Trophoblast cell (in vitro differentiated cells and primary cell): ENCODE data around the gene CFAP100. TPM values are rescaled to one million over a fixed set of nuclear protein-coding genes. Genes with fewer than 3 reads are reported as not detected.

ENCODE experiments used
- DNase-seq, 2 donors: peaks; one replicate each; pipeline ENCODE4 v3.0.0-alpha.2; 2016
- H2AFZ ChIP-seq: 2 replicates; pipeline ENCODE4 v1.6.1; 2013; ENCODE audit warnings: low read length, moderate library complexity, mild to moderate bottlenecking; ENCODE audit not compliant: insufficient read depth, poor library complexity
- H2AK5ac ChIP-seq: 2 replicates; pipeline ENCODE4 v1.6.1; 2013; ENCODE audit warnings: mild to moderate bottlenecking, low read length
- H2BK120ac ChIP-seq: 2 replicates; pipeline ENCODE4 v1.6.1; 2013; ENCODE audit warnings: low read length, mild to moderate bottlenecking, moderate library complexity; ENCODE audit not compliant: insufficient read depth, poor library complexity
- H2BK12ac ChIP-seq: 2 replicates; pipeline ENCODE4 v1.6.1; 2013; ENCODE audit warnings: mild to moderate bottlenecking, low read length, moderate library complexity
- H2BK5ac ChIP-seq: 2 replicates; pipeline ENCODE4 v1.6.1; 2013; ENCODE audit warnings: low read length, low read depth, moderate library complexity, mild to moderate bottlenecking; ENCODE audit not compliant: poor library complexity
- H3K14ac ChIP-seq: 2 replicates; pipeline ENCODE4 v1.6.1; 2013; ENCODE audit warnings: mild to moderate bottlenecking, low read length
- H3K18ac ChIP-seq: 2 replicates; pipeline ENCODE4 v1.6.1; 2013; ENCODE audit warnings: mild to moderate bottlenecking, low read length
- H3K23ac ChIP-seq: 2 replicates; pipeline ENCODE4 v1.6.1; 2013; ENCODE audit warnings: low read length
- H3K27ac ChIP-seq: 2 replicates; pipeline ENCODE4 v1.5.1; 2013; ENCODE audit warnings: low read depth, mild to moderate bottlenecking, inconsistent platforms, low read length, moderate library complexity
- H3K27me3 ChIP-seq: 2 replicates; pipeline ENCODE4 v1.6.1; 2013; ENCODE audit warnings: inconsistent platforms, mild to moderate bottlenecking, low read length, moderate library complexity; ENCODE audit not compliant: insufficient read depth
- H3K36me3 ChIP-seq, 2 experiments: 1 replicate in 1 of 2; 2 replicates in 1 of 2; pipeline ENCODE4 v1.6.1; 2013; ENCODE audit warnings: low read length in 2 of 2, mild to moderate bottlenecking in 2 of 2, moderate library complexity in 1 of 2; ENCODE audit not compliant: insufficient read depth in 2 of 2, control insufficient read depth in 1 of 2
- H3K4ac ChIP-seq: 2 replicates; pipeline ENCODE4 v1.6.1; 2013; ENCODE audit warnings: low read depth, mild to moderate bottlenecking, low read length, moderate library complexity
- H3K4me1 ChIP-seq, 2 experiments: 1 replicate in 1 of 2; 2 replicates in 1 of 2; pipeline ENCODE4 v1.6.1; 2013; ENCODE audit warnings: low read length in 2 of 2, mild to moderate bottlenecking in 2 of 2, moderate library complexity in 1 of 2; ENCODE audit not compliant: insufficient read depth in 2 of 2, control insufficient read depth in 1 of 2
- H3K4me2 ChIP-seq: 2 replicates; pipeline ENCODE4 v1.6.1; 2013; ENCODE audit warnings: inconsistent platforms, mild to moderate bottlenecking, low read length, moderate library complexity
- H3K4me3 ChIP-seq: 2 replicates; pipeline ENCODE4 v1.5.1; 2013; ENCODE audit warnings: mild to moderate bottlenecking, low read depth, low read length, inconsistent platforms
- H3K79me1 ChIP-seq: one replicate; pipeline ENCODE4 v1.6.1; 2013; ENCODE audit warnings: low read length
- H3K79me2 ChIP-seq: 2 replicates; pipeline ENCODE4 v1.6.1; 2013; ENCODE audit warnings: low read length, mild to moderate bottlenecking; ENCODE audit not compliant: control insufficient read depth, insufficient read depth, poor library complexity
- H3K9ac ChIP-seq: 2 replicates; pipeline ENCODE4 v1.6.1; 2013; ENCODE audit warnings: mild to moderate bottlenecking, low read length
- H3K9me3 ChIP-seq: 2 replicates; pipeline ENCODE4 v1.6.1; 2013; ENCODE audit warnings: low read depth, mild to moderate bottlenecking, control low read depth, inconsistent platforms, low read length; ENCODE audit not compliant: insufficient read depth
- H4K12ac ChIP-seq: 2 replicates; pipeline ENCODE4 v1.6.1; 2013; ENCODE audit warnings: low read depth, mild to moderate bottlenecking, low read length, moderate library complexity
- H4K8ac ChIP-seq: 2 replicates; pipeline ENCODE4 v1.6.1; 2013; ENCODE audit warnings: low read depth, mild to moderate bottlenecking, low read length, moderate library complexity
- H4K91ac ChIP-seq: one replicate; pipeline ENCODE4 v1.6.1; 2013; ENCODE audit warnings: low read depth, mild to moderate bottlenecking, low read length, moderate library complexity
- WGBS: extraction: QIAGEN DNeasy Blood & Tissue Kit; methylation state at CpG from one replicate; pipeline ENCODE4 v1.1.7; 2013; ENCODE audit warnings: missing lambda C conversion rate; ENCODE audit not compliant: insufficient read length, insufficient coverage; ENCODE audit errors: extremely low coverage; 5-methylcytosine and 5-hydroxymethylcytosine counted together
- polyA plus RNA-seq: library from polyadenylated mRNA; stranded (reverse); fragments of 200-250 nt; gene quantifications from 2 replicates; pipeline ENCODE4 v1.2.3, GENCODE V29; 2013

Gene CFAP100
- not detected in 2 replicates for polyA plus RNA-seq

- H3K27ac ChIP-seq, result no peak within 1 kb of the TSS
- no peak within 1 kb of the TSS for H3K4me3 ChIP-seq
- H4K91ac ChIP-seq, result no peak within 1 kb of the TSS
- H3K79me2 ChIP-seq, result no peaks in the 10 kb centered on the region
- peak in 1 of 2 donors; percentile 36 for DNase-seq
- peaks cover 2 to 9% of the 10 kb centered on the region in 2 experiments for H3K4me1 ChIP-seq
- no peak within 1 kb of the TSS for H3K9ac ChIP-seq
- H2BK5ac ChIP-seq, result no peak within 1 kb of the TSS
- H2BK12ac ChIP-seq, result no peak within 1 kb of the TSS
- H2AFZ ChIP-seq, result peak within 1 kb of the TSS; percentile 25
- no peak within 1 kb of the TSS for H4K12ac ChIP-seq
- H4K8ac ChIP-seq, result no peak within 1 kb of the TSS
- no peak within 1 kb of the TSS for H3K18ac ChIP-seq
- no peaks in the 10 kb centered on the region for H3K79me1 ChIP-seq
- H2BK120ac ChIP-seq, result no peak within 1 kb of the TSS
- H3K36me3 ChIP-seq, result no peaks in the 10 kb centered on the region
- H3K4ac ChIP-seq, result no peak within 1 kb of the TSS
- WGBS, result no CpG with 5 or more reads among the region's 43 CpGs
- H3K23ac ChIP-seq, result no peak within 1 kb of the TSS
- no peak within 1 kb of the TSS for H2AK5ac ChIP-seq
- H3K9me3 ChIP-seq, result peaks cover 1% of the 10 kb centered on the region
- no peak within 1 kb of the TSS for H3K14ac ChIP-seq
- peak within 1 kb of the TSS; percentile 50 for H3K4me2 ChIP-seq
- H3K27me3 ChIP-seq, result peaks cover 19% of the 10 kb centered on the region
Observed at GRCh38 chr3:126394179-126394976, at the start of gene CFAP100. TSS of gene CFAP100 (plus strand) at chr3:126394909. CDS start at chr3:126396001, 1,092 bp downstream.

GRCh38 chr3:126345231-126345630, 49.5 kb upstream of the CFAP100 start:
- Histone ChIP-seq H3K27me3 (no peaks in the 10 kb centered on the region), H2AK5ac (no peak overlapping the region), H2BK5ac (no peak overlapping the region), H3K79me1 (no peaks in the 10 kb centered on the region), H3K79me2 (no peaks in the 10 kb centered on the region), H3K23ac (no peak overlapping the region), H3K4ac (no peak overlapping the region), H3K9ac (no peak overlapping the region), H3K18ac (no peak overlapping the region), H4K91ac (no peak overlapping the region), H3K14ac (no peak overlapping the region), H3K4me2 (no peak overlapping the region), H3K4me3 (no peak overlapping the region), H4K12ac (no peak overlapping the region), H2AFZ (no peak overlapping the region), H3K9me3 (peaks cover 2% of the 10 kb centered on the region), H3K27ac (no peak overlapping the region), H3K4me1 (no peaks in the 10 kb centered on the region), H3K36me3 (no peaks in the 10 kb centered on the region), H2BK120ac (no peak overlapping the region), H4K8ac (no peak overlapping the region), H2BK12ac (no peak overlapping the region)
- DNase-seq, result no peak
- WGBS, result no CpG with 5 or more reads among the region's 7 CpGs

- H3K4me1 ChIP-seq, result no peaks in the 10 kb centered on the region
- DNase-seq, result no peak
- H4K91ac ChIP-seq, result no peak overlapping the region
- H3K9ac ChIP-seq, result no peak overlapping the region
- no peak overlapping the region for H3K4me2 ChIP-seq
- H4K12ac ChIP-seq, result no peak overlapping the region
- H3K14ac ChIP-seq, result no peak overlapping the region
- no CpG with 5 or more reads among the region's 5 CpGs for WGBS
- H2AFZ ChIP-seq, result no peak overlapping the region
- H2AK5ac ChIP-seq, result no peak overlapping the region
- H3K79me1 ChIP-seq, result no peaks in the 10 kb centered on the region
- no peak overlapping the region for H3K4ac ChIP-seq
- H2BK120ac ChIP-seq, result no peak overlapping the region
- no peak overlapping the region for H4K8ac ChIP-seq
- no peak overlapping the region for H3K23ac ChIP-seq
- no peak overlapping the region for H2BK12ac ChIP-seq
- H3K79me2 ChIP-seq, result no peaks in the 10 kb centered on the region
- H3K36me3 ChIP-seq, result no peaks in the 10 kb centered on the region
- H3K18ac ChIP-seq, result no peak overlapping the region
- peaks cover 2% of the 10 kb centered on the region for H3K9me3 ChIP-seq
- H3K27ac ChIP-seq, result no peak overlapping the region
- no peak overlapping the region for H3K4me3 ChIP-seq
- no peaks in the 10 kb centered on the region for H3K27me3 ChIP-seq
- H2BK5ac ChIP-seq, result no peak overlapping the region
Observed at GRCh38 chr3:126345641-126346460, 48.9 kb upstream of the CFAP100 start.

- Histone ChIP-seq H3K4ac (no peak overlapping the region), H4K12ac (no peak overlapping the region), H3K18ac (no peak overlapping the region), H4K8ac (no peak overlapping the region), H2BK5ac (no peak overlapping the region), H3K79me1 (no peaks in the 10 kb centered on the region), H3K36me3 (peaks cover 0 to 2% of the 10 kb centered on the region in 2 experiments), H3K27ac (no peak overlapping the region), H2BK120ac (no peak overlapping the region), H2BK12ac (no peak overlapping the region), H3K9ac (no peak overlapping the region), H3K4me1 (no peaks in the 10 kb centered on the region), H3K23ac (no peak overlapping the region), H3K79me2 (no peaks in the 10 kb centered on the region), H3K27me3 (no peaks in the 10 kb centered on the region), H3K4me3 (no peak overlapping the region), H3K4me2 (no peak overlapping the region), H3K9me3 (peaks cover 2% of the 10 kb centered on the region), H3K14ac (no peak overlapping the region), H2AK5ac (no peak overlapping the region), H4K91ac (no peak overlapping the region), H2AFZ (no peak overlapping the region)
- no CpG with 5 or more reads among the region's 2 CpGs for WGBS
- DNase-seq, result no peak
Observed at GRCh38 chr3:126346466-126346865, 48.2 kb upstream of the CFAP100 start.
